NCI-H146 (cell line): Measurements from ENCODE around the gene AFTPH.
"Not testable (repeated sequence)": the region's sequence is repeated elsewhere in the genome, so short reads cannot be mapped to it uniquely, and the experiment has no call there.

Experiments used
- DNase-seq: peaks from one replicate; lab custom pipeline; 2025; lab: John Stamatoyannopoulos, UW

AFTPH gene

DNA sequence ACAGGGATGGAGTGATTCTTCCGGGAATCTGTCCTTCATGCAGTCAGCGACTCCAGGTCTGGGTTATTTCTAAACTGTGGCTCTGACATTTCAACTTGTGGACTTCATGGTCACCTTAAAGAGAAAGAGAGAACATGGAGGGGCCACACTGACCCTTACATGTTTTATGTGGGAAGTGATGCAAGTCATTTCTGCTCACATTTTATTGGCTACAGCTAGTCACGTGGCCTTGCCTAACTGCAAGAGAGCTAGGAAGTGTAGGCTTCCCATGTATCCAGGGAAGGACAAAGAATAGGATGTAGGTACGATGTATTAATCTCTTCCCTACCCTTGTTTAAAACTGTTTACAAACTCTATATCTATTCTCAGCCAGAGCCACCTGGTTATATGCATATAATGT lies 30.3 kb upstream of the AFTPH start:
- DNase-seq = peak; percentile 41

DNA sequence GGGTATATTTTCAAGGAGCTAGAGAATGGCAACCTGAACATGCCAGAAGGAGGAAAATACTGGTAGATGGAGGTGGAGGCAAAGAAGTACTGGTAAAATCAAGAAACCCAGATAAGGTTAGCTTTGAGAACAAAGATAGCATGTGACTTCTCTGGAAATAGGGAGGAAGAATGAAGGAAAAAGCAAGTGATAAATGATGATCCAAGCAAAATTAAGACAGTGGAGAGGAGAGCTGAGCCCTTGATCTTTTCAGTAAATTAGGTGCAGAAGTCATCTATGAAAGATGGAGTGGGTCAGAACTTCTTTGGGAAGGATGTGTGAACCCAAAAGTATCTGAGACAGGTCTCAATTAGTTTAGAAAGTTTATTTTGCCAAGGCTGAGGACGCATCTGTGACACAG lies 25.7 kb upstream of the AFTPH start:
- no peak for DNase-seq

DNA sequence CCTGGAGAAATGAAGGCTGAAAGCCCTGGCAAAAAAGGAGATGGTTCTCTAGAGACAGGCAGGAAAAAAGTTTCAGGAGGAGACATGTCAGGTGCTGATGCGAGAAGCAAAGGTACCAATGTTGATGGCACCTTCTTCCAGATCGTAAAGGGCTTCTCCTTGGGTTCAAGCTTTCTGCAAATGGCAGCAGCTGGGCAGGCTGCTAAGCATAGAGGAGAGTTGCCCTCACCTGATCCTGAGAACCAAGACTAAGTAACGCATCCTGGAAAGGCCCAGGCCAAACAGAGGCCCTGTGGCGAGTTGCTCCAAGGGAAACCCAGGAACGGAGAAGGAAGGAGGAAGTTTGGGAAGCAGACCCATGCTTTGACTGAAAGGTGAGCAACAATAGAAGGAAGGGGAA lies 23.6 kb upstream of the AFTPH start:
- DNase-seq = no peak

DNA sequence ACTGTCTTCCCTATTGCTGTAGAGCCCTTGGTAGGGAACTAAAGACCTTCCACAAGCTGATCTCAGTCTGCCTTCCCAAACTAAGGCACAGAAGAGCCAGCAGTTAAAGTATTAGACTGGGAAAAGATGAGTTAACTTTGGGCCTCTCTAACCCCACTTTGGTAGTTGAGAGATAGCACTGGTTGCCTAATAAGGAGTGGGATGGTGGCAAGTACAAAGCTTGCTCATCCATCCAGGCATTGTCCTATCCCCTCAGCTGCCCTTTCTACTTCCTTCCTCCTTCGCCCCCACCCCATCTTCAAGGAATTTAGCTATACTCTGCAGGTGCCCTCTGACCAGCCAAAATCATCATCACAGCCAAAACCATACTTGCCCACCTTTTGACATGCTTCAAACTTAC lies 22.2 kb upstream of the AFTPH start:
- no peak for DNase-seq

DNA sequence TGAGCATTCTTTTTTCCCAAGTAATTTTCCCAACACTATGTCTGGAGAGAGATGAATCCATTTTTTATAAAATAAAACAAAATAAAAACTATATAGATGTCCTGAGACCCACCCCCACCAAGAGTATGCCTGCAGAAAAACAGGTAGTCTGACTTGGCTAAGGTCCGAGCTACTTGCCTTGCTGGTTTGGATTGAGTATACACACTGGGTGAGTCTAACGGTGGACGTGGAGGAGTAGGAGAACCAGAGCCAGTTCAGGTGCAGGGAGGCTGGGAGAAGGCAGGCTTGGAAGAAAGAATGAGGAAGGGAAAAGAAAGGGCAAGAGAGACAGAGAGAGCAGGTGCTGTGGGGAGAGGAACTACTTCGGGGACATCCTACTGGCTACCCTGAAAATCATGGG lies 21.3 kb upstream of the AFTPH start:
- DNase-seq = no peak

DNA sequence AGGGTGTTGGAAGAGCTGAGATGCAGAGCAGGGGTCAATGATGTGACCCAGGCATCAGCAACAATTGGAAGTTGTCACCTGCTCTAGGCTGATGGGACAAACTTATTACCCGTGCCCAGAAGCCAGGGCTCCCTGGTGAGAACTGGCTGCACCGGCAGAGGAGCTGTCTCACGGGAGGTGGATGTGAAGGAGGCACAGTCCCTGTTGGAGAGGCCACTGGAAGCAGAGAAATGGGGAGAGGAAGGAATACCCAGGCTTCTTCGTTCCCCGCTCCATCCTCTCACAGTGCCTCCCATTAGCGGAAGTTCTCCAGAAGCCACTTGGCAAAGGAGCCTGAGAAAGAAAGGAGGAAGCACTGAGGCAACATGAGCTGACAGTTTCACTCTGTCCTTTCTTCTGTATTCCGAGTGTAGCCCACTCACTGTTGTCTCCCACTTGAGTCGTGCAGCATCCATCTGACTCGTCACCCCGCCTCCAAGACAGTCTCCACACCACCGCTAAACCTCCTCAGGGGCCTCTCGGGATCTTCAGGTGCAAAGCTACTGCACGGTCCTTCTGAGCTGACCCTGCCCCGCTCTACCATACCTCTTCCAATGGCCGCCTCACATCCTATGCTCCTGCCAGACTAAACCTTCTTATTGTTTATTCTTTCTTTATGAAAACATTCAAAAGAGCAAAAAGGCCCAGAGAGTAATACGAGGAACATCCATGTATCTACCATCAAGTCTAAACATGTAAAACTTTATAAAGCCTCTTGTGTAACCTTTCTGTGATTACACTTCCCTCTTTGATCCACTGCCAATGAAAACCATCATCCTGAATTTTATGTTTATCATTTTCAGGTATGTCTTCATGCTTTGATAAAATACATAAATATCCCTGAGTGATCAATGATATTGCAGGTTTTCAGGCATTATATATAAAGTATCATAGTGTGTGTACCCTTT lies 19.1 kb upstream of the AFTPH start:
- DNase-seq = no peak

DNA sequence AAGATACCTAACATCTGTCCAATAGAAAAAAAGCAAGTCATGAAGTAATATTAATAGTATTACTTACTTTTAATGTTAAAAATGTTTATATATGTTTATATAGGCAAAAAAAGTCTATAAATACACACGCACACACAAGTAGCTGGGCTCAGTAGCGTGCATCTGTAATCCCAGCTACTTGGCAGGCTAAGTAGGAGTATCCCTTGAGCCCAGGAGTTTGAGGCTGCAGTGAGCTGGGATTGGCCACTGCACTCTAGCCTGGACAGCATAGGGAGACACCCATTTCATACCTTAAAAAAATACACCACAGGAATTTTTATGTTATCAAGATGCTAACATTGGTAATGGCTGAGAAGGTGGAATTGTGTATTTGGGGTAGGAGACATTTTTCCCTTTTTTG lies 17.4 kb upstream of the AFTPH start:
- DNase-seq = no peak

DNA sequence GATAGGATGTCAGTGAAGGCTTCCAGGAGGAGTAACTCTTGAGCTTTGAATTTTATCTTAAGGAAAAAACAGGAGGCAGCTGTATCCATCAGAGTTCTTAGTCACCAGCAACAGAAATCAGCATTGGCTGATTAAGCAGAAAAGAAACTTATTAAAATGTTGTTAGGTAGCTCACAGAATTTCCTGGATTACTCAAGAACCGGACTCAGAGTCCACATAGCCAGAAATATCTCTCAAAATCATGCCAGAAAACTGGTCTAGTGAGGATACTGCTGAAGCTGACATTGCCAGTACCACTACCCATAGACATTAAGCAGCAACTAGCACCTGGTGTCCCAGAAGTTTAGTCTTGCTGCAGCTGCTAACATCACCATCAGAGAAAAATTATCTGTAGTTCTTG lies 10.1 kb upstream of the AFTPH start:
- DNase-seq = no peak

DNA sequence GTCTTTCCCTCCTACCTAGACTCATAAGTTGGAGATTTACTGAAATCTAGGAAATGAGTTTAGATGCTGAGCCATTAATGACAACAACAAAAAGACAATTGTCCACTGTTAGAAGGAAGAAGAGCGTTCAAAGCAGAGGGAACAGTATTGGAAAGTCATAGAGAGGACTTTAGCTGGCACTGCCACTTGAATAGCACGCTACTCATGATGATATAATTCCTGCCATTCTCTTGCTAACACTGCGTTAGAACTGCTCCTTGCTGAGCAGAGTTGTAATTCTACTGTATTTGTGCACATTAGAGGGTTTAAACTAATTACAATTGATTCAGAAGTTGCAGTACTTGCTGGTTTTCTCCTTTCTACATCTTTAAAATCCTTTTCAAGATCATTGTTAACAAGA lies 9.0 kb upstream of the AFTPH start:
- DNase-seq = no peak

DNA sequence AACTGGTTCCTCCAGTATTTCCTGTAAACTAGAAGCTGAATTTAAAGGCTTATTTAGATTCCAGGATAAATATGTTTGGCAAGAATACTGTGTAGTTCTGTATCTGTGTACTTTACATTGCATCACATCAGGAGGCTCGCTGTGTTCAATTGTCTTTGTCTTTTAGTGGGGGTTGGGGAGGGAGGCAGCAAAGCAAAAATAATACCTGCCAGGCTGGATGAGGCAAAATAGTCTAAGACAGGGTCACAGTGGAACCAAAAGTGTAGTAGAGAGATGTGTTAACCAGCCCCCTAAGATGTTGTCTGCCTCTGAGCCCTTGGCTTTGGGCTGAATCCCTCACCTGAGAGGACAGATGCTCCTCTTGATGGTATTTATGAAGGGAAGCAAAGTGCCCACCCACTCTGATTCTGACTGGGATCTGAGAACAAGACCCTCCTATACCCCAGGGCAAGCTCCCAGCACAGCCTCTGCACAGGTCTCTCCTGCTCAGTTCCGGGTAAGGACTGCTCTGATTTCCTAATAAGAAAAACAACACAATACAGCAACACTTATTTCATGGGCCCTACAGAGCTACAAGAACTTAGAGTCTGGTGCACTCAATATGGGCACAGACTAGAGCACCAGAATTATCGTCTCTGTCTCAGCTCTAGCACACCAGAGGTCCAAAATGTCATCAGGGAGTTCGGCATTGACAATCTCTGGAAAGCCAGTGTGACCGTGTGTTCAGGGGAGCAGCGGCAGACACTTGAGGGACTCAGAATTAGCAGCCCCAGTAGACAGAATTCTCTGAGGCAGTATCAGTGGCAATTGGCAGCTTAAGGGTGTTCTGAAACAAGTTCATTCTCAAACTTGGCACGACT lies 7.2 kb upstream of the AFTPH start:
- DNase-seq = no peak

DNA sequence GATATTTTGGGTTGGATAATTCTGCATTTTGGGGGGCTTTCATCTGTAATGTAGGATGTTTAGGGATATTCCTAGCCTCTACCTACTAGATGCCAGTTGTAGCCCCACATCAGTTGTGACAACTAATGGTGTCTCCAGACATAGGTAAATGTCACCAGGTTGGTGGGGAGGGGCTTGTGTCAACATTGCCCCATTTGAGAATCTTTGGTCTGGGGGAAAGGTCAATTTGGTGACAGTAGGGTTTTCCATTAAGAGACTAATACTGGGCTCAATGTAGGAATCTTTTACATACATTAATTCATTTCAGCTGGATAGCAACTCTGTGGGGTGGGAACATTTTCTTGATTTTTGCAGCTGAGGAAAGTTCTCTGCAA lies 6.6 kb upstream of the AFTPH start:
- no peak for DNase-seq

DNA sequence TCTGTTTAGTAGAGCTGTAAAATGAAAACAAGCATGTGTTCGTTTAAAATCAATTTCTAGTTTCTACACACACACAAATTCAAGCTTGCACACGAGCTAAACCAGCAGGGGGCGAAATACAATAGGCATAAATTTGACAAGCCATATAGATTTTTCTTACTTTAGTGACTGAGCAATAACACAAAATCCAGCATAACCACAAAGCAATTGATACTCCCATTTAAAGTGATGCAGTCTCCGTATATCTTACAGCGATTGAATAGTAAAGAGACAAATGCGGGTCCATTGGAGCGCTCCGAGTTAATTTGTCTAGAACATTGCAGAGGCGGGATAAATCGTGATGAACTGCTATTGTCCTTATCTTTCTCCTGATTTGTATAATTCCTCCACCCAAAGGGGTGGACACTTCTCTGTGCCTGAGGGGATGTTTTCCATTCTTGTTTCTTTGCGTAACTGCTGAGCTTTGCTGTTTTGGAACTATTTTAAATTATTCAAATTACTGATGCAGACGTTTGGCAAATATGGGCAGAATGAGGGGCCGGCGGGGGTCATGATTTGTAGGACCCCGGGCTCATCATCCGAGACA lies 1.2 kb upstream of the AFTPH start:
- DNase-seq = peak; percentile 85

DNA sequence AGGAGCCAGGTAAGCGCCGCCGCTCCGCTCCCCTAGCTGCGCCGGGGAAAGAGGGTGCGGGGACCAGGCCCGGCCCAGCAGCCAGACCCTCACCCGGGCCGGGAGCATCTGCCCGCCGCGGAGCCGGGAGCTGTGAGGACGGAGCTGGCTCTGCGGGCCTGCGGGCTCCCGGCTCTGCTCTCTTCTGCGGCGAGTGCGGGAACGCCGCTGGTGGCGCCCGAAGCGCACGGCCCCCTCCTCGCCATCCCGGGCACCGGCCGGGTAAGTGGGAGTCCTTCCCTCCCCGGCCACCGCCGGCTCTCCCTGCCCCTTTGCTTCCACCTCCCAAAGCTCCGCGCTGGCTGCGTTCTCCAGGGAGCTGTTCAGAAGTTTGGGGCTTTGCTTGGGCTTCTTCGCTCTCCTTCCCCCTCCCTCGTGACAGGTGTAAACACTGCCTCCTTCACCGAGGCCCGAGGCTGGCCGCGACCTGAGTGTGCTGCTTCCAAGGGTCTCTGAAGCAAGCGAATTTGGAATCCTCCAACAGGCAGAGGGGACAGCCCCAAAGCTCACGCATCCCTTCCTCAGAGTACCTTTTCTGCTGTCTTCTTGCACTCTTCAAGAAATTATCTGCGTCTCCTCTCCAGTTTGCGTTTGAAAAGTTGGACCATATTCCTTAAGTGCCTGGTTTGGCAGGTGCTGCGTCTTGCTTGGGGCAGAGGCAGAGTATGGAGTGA lies 632 bp downstream of the AFTPH start:
- DNase-seq = peak; percentile 58

DNA sequence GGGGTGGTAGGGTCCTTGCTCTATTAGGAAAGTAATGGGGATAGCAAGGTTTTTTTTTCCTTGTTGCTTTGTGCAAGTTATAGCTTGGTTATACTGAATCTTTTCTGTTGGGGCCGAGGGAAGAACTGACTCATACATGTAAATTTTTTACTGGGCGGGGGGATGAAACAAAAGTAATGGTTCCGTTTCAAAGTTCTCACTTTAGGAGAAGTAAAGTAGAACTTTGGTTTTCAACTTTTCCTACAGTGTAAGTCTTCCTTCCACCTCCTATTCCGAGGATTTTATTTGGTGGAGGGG lies 1.1 kb downstream of the AFTPH start:
- DNase-seq = no peak

DNA sequence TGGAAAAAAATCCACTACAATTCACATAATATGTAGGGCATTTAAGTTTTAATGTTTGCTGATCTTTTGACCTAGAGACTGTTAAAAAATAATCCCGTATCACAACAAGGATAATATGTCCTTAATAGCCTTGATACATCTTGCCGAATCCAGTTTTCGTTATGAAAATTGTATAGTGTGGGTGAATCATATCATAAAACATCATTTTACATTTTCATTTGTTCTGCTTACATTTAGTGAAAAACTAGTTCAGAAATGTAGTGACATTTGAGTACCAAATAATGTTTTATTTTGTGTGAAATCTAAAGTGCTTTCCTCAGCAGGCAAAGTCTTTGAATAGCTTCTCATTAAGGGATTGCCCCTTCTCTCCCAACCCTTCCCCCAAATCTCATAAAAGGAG lies 1.9 kb downstream of the AFTPH start:
- DNase-seq = no peak

DNA sequence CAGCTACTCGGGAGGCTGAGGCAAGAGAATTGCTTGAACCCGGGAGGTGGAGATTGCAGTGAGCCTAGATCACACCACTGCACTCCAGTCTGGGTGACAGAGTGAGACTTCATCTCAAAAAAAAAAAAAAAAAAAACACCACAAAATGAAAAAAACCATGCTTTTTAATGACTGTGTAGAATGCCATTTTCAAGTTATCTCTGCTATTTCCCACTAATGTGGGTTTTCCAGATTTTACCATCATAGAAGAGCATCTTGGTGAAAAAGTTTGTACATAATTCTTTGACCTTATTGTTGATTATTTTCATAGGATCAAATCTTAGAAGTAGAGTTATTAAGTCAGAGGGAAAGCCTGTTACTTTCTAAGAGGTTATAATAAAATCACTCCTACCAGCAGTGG lies 6.8 kb downstream of the AFTPH start:
- DNase-seq = not testable (repeated sequence)

DNA sequence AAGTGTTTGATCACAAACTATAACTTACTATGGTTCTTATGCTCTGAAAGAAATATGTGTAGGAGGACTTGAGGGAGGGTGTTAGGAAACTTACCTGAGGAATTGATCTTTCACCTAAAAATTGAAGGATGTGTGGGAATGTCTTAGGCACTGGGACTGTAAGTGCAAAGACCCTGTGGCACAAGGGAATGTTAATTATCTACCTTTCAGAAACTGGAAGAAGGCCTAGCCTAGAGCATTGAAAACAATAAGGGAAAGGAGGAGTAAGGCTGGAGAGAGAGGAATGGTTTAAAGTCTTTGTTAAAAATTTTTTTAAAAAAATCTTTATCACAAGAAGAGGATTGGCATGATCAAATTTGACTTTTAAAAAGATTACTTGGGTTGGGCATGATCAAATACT lies 7.9 kb downstream of the AFTPH start:
- DNase-seq = no peak

DNA sequence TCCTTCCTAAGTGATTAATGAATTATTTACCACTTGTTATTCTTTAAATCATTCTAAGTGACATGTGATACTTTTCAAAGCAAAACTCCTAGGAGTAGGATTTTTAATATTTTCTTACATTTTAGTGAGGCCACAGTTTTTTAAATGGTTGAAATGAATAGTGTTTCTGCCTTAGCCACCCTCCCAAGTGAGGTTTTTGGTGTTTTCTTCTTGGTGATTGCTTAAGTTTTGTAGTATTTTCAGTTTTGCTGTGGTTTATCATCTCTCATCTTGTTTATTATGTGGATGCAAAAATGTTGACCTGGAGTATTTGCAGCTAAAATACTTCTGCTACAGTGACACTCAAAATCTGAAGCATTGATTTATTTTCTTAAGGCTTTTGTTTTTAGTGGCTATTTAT lies 9.8 kb downstream of the AFTPH start:
- DNase-seq = no peak

DNA sequence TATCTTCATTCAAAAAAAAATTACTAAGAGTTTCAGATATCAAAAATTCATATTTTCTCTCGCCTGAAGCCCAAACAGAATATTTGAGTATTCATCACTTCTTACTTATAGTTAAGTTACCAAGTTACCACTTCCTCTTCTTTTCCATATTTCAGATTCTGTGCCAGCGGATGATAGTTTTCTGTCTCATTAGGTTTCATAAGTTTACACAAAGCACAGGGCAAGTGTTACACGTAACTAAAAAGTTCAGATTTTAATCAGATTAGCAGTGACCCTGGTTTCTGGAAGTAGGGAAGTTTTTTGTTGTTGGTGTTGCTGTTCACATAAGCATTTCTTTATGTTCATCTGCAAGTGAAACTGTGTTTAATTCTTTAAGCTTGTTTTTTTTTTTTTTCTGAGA lies 10.2 kb downstream of the AFTPH start:
- DNase-seq = no peak

DNA sequence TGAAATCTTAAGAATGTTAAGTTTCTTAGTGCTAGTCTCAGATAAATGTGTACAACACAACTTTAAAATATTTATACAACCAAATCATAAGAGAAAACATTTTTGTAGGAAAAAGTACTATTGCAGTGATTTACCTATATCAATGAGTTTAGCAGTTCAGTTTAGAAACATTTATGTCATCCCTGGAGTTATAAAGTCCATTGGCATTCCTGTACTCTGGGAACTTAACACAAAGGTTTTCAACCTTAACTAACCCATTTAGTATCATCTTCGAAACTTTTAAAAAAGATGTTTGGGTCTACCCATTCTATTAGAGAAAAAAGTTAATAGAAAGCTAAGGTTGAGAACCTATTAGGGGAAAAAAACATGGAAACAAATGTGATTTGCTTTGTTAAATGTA lies 10.9 kb downstream of the AFTPH start:
- no peak for DNase-seq

DNA sequence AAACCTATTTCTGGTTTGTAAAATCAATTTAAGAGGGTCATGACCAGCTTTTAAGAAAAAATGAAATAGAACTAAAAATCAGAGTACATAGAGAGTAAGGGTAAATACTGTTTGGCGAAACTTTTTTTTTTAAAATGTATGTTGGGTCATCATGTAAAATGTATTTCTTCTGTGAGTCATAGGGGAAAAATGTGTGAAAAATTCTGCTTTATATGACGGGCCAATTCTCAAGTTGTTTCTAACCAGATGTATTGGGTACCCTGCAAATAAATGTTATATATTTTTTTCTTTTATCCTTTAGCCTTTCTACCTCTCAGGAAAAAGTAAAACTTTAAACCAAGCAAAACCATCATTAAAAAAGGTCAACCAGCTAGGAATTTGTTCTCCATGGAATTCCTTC lies 13.9 kb downstream of the AFTPH start:
- no peak for DNase-seq

DNA sequence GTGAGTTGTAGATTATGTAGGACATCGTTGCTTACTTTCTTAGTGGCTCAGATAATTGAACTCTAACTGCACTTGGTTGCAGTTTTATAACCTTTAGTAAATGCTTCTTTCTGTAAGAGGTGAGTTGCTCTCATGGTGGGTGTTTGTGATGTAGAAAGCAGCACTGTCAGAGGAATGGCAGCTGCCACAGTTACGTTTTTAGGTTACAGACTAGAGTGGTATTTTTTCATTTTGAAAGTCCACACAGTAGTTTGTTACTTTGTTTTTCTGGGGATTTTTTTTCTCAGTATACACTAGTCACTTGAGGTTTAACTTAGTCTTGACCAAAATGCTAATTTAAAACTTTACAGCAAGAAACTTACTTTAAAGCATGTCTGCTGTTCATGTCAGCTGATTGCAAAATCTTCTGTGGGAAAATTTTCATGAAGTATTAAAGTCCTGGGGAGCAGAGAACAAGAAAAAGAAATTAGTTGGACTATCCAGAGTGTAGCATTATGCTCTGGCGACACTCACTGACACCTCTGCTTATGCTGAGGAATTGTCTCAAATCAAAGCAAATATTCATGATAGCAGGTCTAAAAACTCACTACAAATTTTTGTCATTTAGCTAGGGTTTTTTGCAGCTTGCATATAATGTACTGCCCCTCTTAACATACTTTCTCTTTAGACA lies 14.8 kb downstream of the AFTPH start:
- DNase-seq = no peak
